ENCODE results near the gene ROCK2.

Gene ROCK2

GRCh38 chr2:11379558-11379957, 35.1 kb upstream of the ROCK2 start:
- Histone ChIP-seq H3K27me3 (replicated peaks; ENCODE audit: control insufficient read depth, insufficient read depth, low read length) (no peaks in the 10 kb centered on the region), H3K4me1 (ENCODE audit: control insufficient read depth, insufficient read depth, low read length) (peaks cover 31% of the 10 kb centered on the region), H3K4me3 (ENCODE audit: low read length) (no peak overlapping the region), H3K36me3 (ENCODE audit: control insufficient read depth, insufficient read depth, low read length, severe bottlenecking) (no peaks in the 10 kb centered on the region), H3K9me3 (ENCODE audit: control insufficient read depth, low read length) (no peaks in the 10 kb centered on the region), H3K9ac (ENCODE audit: low read length) (no peak overlapping the region)
- peak; percentile 90 for DNase-seq (ENCODE audit: low read depth)

GRCh38 chr2:11377928-11378545, 33.6 kb upstream of the ROCK2 start:
- no peaks in the 10 kb centered on the region for H3K9me3 ChIP-seq (ENCODE audit: control insufficient read depth, low read length)
- H3K36me3 ChIP-seq (ENCODE audit: control insufficient read depth, insufficient read depth, low read length, severe bottlenecking), result no peaks in the 10 kb centered on the region
- no peak for DNase-seq (ENCODE audit: low read depth)
- peak overlapping the region; percentile 67 for H3K9ac ChIP-seq (ENCODE audit: low read length)
- no peaks in the 10 kb centered on the region for H3K27me3 ChIP-seq (replicated peaks; ENCODE audit: control insufficient read depth, insufficient read depth, low read length)
- H3K4me1 ChIP-seq (ENCODE audit: control insufficient read depth, insufficient read depth, low read length), result peaks cover 42% of the 10 kb centered on the region
- peak overlapping the region; percentile 56 for H3K4me3 ChIP-seq (ENCODE audit: low read length)

- Histone ChIP-seq H3K4me3 (ENCODE audit: low read length) (no peak overlapping the region), H3K27me3 (replicated peaks; ENCODE audit: control insufficient read depth, insufficient read depth, low read length) (no peaks in the 10 kb centered on the region), H3K36me3 (ENCODE audit: control insufficient read depth, insufficient read depth, low read length, severe bottlenecking) (no peaks in the 10 kb centered on the region), H3K9me3 (ENCODE audit: control insufficient read depth, low read length) (no peaks in the 10 kb centered on the region), H3K4me1 (ENCODE audit: control insufficient read depth, insufficient read depth, low read length) (peaks cover 43% of the 10 kb centered on the region), H3K9ac (ENCODE audit: low read length) (no peak overlapping the region)
- DNase-seq (ENCODE audit: low read depth), result no peak
Observed at GRCh38 chr2:11376071-11376470, 31.6 kb upstream of the ROCK2 start.

- H3K4me3 ChIP-seq (ENCODE audit: low read length), result no peak overlapping the region
- H3K9ac ChIP-seq (ENCODE audit: low read length), result peak overlapping the region; percentile 83
- peaks cover 43% of the 10 kb centered on the region for H3K4me1 ChIP-seq (ENCODE audit: control insufficient read depth, insufficient read depth, low read length)
- no peaks in the 10 kb centered on the region for H3K9me3 ChIP-seq (ENCODE audit: control insufficient read depth, low read length)
- DNase-seq (ENCODE audit: low read depth), result no peak
- H3K27me3 ChIP-seq (replicated peaks; ENCODE audit: control insufficient read depth, insufficient read depth, low read length), result no peaks in the 10 kb centered on the region
- H3K36me3 ChIP-seq (ENCODE audit: control insufficient read depth, insufficient read depth, low read length, severe bottlenecking), result no peaks in the 10 kb centered on the region
Observed at GRCh38 chr2:11375689-11376027, 31.2 kb upstream of the ROCK2 start.

- Histone ChIP-seq H3K9me3 (ENCODE audit: control insufficient read depth, low read length) (no peaks in the 10 kb centered on the region), H3K4me3 (ENCODE audit: low read length) (no peak overlapping the region), H3K27me3 (replicated peaks; ENCODE audit: control insufficient read depth, insufficient read depth, low read length) (no peaks in the 10 kb centered on the region), H3K36me3 (ENCODE audit: control insufficient read depth, insufficient read depth, low read length, severe bottlenecking) (no peaks in the 10 kb centered on the region), H3K9ac (ENCODE audit: low read length) (peak overlapping the region; percentile 83), H3K4me1 (ENCODE audit: control insufficient read depth, insufficient read depth, low read length) (peaks cover 43% of the 10 kb centered on the region)
- DNase-seq (ENCODE audit: low read depth), result no peak
Observed at GRCh38 chr2:11375025-11375688, 30.7 kb upstream of the ROCK2 start.

- Histone ChIP-seq H3K9me3 (ENCODE audit: control insufficient read depth, low read length) (no peaks in the 10 kb centered on the region), H3K4me1 (ENCODE audit: control insufficient read depth, insufficient read depth, low read length) (peaks cover 31% of the 10 kb centered on the region), H3K27me3 (replicated peaks; ENCODE audit: control insufficient read depth, insufficient read depth, low read length) (no peaks in the 10 kb centered on the region), H3K4me3 (ENCODE audit: low read length) (no peak overlapping the region), H3K36me3 (ENCODE audit: control insufficient read depth, insufficient read depth, low read length, severe bottlenecking) (no peaks in the 10 kb centered on the region), H3K9ac (ENCODE audit: low read length) (no peak overlapping the region)
- no peak for DNase-seq (ENCODE audit: low read depth)
Observed at GRCh38 chr2:11373096-11373495, 28.7 kb upstream of the ROCK2 start.

- H3K9me3 ChIP-seq (ENCODE audit: control insufficient read depth, low read length), result no peaks in the 10 kb centered on the region
- no peak overlapping the region for H3K9ac ChIP-seq (ENCODE audit: low read length)
- H3K36me3 ChIP-seq (ENCODE audit: control insufficient read depth, insufficient read depth, low read length, severe bottlenecking), result no peaks in the 10 kb centered on the region
- peak; percentile 39 for DNase-seq (ENCODE audit: low read depth)
- no peak overlapping the region for H3K4me3 ChIP-seq (ENCODE audit: low read length)
- H3K4me1 ChIP-seq (ENCODE audit: control insufficient read depth, insufficient read depth, low read length), result peaks cover 36% of the 10 kb centered on the region
- no peaks in the 10 kb centered on the region for H3K27me3 ChIP-seq (replicated peaks; ENCODE audit: control insufficient read depth, insufficient read depth, low read length)
Observed at GRCh38 chr2:11371092-11371937, 26.9 kb upstream of the ROCK2 start.

GRCh38 chr2:11370377-11371091, 26.1 kb upstream of the ROCK2 start:
- Histone ChIP-seq H3K27me3 (replicated peaks; ENCODE audit: control insufficient read depth, insufficient read depth, low read length) (no peaks in the 10 kb centered on the region), H3K4me3 (ENCODE audit: low read length) (no peak overlapping the region), H3K36me3 (ENCODE audit: control insufficient read depth, insufficient read depth, low read length, severe bottlenecking) (no peaks in the 10 kb centered on the region), H3K9ac (ENCODE audit: low read length) (no peak overlapping the region), H3K9me3 (ENCODE audit: control insufficient read depth, low read length) (no peaks in the 10 kb centered on the region), H3K4me1 (ENCODE audit: control insufficient read depth, insufficient read depth, low read length) (peaks cover 36% of the 10 kb centered on the region)
- DNase-seq (ENCODE audit: low read depth), result no peak

GRCh38 chr2:11368059-11368572, 23.7 kb upstream of the ROCK2 start:
- H3K4me3 ChIP-seq (ENCODE audit: low read length), result peak overlapping the region; percentile 70
- peak overlapping the region; percentile 71 for H3K9ac ChIP-seq (ENCODE audit: low read length)
- DNase-seq (ENCODE audit: low read depth), result no peak
- peaks cover 18% of the 10 kb centered on the region for H3K4me1 ChIP-seq (ENCODE audit: control insufficient read depth, insufficient read depth, low read length)
- no peaks in the 10 kb centered on the region for H3K9me3 ChIP-seq (ENCODE audit: control insufficient read depth, low read length)
- H3K36me3 ChIP-seq (ENCODE audit: control insufficient read depth, insufficient read depth, low read length, severe bottlenecking), result no peaks in the 10 kb centered on the region
- no peaks in the 10 kb centered on the region for H3K27me3 ChIP-seq (replicated peaks; ENCODE audit: control insufficient read depth, insufficient read depth, low read length)

GRCh38 chr2:11367170-11367730, 22.8 kb upstream of the ROCK2 start:
- H3K9me3 ChIP-seq (ENCODE audit: control insufficient read depth, low read length), result no peaks in the 10 kb centered on the region
- no peak overlapping the region for H3K4me3 ChIP-seq (ENCODE audit: low read length)
- H3K4me1 ChIP-seq (ENCODE audit: control insufficient read depth, insufficient read depth, low read length), result peaks cover 20% of the 10 kb centered on the region
- peak overlapping the region; percentile 71 for H3K9ac ChIP-seq (ENCODE audit: low read length)
- DNase-seq (ENCODE audit: low read depth), result no peak
- H3K36me3 ChIP-seq (ENCODE audit: control insufficient read depth, insufficient read depth, low read length, severe bottlenecking), result no peaks in the 10 kb centered on the region
- H3K27me3 ChIP-seq (replicated peaks; ENCODE audit: control insufficient read depth, insufficient read depth, low read length), result no peaks in the 10 kb centered on the region
